HG03469 (cell line): ENCODE data around the gene CBFA2T2.
"Not testable (repeated sequence)": the region's sequence is repeated elsewhere in the genome, so short reads cannot be mapped to it uniquely, and the experiment has no call there.

Experiments used
- ATAC-seq: cut with Tn5 transposase; IDR thresholded peaks from one replicate; pipeline ENCODE4 v1.9.1; 2021; ENCODE audit warnings: mild to moderate bottlenecking, moderate library complexity, moderate number of reproducible peaks; ENCODE audit not compliant: unreplicated experiment

The CBFA2T2 gene

DNA sequence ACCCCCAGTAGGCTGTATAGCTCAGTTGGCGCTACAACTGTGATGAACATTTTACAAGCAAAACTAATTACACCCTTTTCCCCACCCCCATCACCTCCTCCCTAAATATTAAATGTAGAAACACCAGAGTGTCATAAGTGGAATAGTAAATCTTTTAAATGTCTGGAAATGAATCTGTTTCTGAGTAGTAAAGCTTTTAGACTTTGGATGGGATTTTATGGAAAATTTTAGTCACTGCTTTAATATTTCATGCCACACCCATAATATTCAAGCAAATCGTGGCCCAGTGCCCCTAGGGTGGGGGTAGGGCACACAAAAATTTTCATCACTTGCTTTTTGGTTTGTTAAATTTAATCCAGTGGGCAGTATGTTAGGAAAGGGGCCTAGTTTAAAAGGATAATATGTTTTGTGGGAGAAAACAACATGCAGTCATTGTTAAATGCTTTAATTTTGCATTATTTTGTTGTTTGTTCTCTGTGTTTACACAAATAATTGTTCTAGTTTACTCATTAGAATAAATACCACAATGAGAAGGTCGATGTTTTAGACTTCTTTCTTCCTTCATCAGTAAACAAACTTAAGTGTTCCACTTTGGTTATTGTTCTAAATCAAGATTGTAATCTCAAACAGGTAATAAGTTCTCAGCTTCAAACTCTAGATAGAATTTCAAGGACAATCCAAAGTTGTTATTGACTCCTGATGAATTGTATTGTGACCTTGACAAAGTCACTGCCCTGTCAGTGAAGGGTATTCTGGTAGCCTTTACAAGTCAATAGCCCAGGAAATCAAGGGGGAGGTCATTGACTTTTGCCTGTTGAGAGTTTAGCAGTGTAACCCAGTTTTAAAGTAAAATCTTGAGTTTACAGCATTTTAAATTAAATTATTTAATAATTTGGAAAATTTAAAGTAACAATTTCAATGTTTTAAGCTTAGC, 79.2 kb downstream of the CBFA2T2 start:
- ATAC-seq, result no peak

DNA sequence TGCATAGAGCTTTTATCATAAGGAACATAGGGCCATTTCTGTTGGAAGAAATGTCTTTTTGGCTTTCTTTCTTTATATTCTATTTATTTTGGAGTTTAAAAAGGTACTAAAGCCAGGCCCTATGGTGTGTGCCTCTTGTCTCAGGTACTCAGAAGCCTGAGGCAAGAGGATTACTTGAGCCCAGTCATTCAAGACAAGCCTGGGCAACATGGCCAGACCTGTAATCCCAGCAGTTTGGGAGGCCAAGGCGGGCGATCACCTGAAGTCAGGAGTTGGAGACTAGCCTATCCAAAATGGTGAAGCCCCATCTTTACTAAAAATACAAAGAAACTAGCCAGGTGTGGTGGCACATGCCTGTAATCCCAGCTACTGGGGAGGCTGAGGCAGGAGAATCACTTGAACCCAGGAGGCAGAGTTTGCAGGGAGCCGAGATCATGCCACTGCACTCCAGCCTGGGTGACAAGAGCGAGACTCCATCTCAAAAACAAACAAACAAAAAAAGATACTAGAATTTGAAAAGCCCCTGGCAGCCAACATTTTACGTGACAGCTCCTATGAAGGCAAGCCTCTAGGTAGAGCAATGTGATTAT, 80.0 kb downstream of the CBFA2T2 start:
- ATAC-seq, result no peak

DNA sequence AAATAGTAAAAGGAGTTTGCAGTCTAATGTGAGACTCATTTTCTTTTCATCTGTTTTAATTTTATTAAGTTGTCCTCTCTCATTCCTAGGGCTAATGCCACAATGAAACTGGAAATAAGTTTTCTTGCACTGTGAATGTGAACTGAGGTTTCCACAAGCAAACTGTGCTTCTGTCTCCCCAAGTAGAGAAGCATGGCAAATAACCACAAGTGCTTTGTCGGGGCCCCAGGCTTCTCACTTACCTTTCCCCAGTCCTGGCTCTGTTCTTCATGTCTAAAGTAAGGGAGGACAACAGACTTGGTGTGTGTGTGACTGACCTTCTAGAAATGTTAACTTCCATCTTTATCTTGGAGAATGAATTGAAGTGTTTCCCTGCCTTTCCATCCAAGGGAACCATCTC, 80.8 kb downstream of the CBFA2T2 start:
- no peak for ATAC-seq

DNA sequence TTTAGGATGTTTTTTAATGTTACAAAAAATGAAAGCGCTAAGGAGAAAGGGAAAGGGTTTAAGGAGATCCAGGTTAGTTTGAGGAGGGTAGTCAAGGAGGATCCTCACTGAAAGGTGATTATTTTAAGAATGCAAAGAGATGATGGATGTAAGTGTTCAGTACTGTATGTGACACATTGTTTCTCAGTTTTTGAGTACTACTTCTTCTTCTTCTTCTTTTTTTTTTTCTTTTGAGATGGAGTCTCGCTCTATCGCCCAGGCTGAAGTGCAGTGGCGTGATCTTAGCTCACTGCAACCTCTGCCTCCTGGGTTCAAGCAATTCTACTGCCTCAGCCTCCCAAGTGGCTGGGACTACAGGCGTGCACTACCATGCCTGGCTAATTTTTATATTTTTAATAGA, 83.4 kb downstream of the CBFA2T2 start:
- ATAC-seq, result not testable (repeated sequence)

DNA sequence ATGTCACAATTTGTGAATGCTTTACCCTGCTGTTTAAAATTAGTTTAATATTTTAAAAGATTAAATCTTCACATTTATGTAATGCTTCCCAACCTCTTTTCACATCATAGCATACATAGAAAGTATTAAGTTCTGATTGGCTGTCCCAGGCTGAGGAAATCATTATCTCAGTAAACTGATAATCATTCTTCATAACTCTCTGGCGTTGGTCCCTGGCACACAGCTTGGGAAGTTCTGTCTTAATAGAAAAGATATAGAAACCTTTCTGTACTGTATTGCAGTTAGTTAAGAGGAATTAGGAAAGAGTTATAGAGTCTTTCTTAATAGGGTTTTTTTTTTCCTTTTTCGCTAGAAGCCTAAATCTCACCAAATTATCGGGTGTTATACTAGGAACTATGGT, 85.4 kb downstream of the CBFA2T2 start:
- ATAC-seq, result no peak

DNA sequence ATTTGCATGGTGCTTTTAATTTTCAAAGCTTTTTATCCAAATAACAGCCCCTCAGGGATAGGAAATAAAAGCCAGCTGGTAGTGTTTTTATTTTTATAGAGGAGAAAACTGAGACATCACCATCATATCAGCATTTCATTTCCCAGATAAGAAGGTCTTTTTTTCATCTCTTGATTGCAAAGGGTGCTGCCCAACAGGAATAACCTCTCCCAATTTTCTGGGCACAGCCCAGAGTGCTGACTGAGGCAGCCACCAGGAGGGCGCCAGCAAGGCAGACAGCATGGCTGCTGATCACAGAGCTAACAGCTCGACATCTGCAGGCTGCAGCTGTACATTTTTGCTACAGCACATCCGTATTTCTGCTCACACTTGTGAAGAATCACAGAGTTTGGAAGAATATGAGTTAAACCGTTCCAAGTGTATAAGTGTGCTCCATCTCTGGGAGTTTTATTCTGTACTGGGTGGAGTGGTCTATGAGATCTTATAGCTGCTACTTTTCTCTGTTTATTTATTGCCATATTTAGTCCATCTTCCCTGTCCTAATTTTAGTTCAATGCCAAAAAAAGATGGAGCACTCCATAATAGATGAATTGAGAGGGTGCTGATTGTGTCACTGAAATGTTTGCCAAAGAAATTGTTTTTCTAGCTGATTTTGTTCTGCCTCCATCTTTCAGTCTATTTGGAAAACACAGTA, 86.7 kb downstream of the CBFA2T2 start:
- no peak for ATAC-seq

DNA sequence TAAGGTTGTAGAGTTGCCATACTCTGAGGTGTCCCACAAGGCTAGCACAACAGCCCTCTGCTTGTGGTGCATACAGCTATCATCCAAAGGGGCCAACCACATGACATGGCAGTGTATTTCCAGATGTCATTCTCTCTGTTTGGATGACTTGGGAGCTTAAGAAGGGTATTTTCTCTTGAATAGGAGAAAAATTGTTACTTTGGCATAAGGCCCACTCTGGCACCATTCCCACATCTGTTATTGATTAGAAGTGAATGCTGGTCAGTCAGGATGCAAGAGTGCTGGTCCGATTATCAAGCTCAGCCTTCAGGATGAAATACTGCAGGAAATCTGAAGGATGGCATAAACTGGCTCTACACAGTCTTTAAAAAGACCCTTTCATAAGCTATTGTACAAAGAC, 88.6 kb downstream of the CBFA2T2 start:
- ATAC-seq, result no peak

DNA sequence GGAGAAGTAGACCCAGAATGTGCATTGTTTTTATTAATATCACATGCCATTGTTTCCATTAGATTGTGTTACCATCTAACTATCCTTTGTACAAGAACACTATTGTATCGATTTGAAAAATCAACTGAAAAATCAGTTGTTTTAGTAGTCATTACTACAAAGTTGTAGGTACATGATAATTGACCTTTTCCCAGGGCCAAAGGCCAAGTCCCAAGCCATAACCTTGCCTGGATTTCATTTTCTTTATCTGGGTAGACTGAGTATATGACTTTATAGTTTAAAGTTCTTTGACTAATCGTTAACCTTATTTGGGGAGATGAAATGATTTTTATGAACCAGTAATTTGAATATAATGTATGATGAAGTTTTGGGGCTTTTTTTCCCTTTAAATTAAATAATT, 93.2 kb downstream of the CBFA2T2 start:
- ATAC-seq, result no peak

DNA sequence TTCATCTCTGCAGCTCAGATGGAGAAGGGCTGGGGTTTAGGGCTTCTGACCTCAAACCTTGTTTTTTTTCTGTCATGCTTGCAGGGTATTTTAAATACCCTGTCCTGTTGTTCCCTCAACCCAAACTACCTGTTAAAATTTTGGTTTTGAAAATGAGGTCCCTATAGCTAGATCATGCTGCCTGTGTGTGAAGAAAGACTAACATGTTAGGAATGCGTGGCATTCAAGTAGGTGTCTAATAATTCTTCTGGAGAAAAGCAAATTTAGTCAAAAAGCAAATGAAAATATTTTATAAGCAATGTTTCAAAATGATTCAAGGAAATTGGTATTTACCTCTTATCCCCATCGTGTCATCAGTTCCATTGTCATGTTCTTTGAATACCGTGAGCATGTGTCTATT, 95.1 kb downstream of the CBFA2T2 start:
- no peak for ATAC-seq

DNA sequence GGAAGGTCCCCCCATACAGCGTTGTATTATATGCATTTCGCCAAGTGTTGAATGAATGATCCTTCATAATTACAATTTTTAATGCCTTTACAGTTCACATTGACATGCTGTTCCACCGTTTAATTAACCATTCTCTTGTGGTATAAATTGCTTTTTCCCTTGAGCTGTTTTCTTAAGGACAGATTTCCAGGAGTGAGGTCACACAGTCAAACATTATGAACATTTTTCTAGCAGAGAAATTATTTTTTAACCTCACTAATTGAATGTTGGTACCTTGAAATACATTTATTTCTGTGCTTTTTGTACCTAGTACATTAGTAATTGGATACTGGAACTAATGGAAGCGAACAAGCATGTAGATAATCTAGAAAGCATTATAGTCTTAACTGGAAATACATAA, 95.5 kb downstream of the CBFA2T2 start:
- no peak for ATAC-seq

DNA sequence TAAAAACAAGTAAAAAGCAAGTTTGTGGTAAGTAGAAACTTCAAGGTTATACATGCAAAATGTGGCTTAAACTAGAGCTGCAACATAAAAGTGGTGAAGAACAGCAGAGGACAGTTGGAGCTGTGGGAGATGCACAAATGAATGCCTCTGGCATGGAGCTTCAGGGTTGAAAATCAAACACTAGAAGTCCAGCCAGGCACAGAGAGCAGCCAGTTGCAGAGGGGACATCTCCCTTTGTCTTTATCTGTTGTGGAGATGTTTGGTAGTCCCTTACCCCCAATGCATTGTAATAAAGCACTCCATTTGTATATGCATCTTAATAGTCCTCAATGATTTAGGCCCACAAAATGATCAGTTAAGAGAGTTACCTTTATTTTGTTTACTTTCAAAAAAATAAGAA, 99.2 kb downstream of the CBFA2T2 start:
- no peak for ATAC-seq

DNA sequence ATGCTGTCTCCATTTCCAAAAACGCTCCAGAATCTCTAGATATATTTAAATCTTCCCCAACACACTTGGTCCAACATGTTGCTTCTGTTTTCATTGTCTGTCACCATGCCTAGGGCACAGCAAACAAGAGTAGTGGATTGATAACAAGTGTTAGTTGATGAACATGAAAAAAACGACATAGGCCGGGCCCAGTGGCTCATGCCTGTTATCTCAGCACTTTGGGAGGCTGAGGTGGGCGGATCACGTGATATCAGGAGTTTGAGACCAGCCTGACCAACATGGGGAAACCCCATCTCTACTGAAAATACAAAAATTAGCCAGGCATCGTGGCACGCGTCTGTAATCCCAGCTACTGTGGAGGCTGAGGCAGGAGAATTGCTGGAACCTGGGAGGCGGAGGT, 102.0 kb downstream of the CBFA2T2 start:
- not testable (repeated sequence) for ATAC-seq

DNA sequence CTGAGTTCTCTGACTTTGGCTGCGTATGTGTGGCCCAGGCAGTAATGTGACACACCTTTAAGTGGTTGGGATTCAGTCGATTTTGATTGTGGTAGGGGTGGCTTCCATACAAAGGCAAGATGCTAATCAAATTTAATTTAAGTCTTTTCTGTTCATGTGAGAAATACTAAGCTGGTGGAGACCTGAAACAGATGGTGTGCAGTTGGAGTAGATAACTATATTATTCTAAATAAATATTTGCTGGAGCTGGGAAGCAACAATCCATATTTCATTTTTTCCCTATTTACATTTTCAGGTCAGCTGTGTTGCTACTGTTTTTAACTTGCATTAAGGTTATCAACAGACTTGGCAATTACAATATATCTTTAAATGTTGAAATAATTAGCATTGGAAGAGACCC, 104.8 kb downstream of the CBFA2T2 start:
- no peak for ATAC-seq

DNA sequence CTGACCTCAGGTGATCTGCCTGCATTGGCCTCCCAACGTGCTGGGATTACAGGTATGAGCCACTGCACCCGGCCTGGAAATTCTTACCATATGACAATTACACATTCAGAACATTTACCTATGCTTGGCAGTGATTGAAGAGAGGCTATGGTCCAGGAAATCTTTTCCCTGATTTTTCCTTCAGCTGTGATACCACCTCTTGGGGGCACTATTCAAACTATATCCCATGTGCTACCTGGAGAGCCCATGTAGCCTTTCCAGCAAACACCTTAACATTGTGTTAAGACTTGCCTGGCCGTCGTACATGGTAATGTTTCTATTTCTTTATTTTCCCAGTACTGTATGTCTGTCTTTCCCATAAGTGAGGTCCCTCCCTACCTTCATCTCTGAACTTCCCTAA, 110.5 kb downstream of the CBFA2T2 start:
- no peak for ATAC-seq

DNA sequence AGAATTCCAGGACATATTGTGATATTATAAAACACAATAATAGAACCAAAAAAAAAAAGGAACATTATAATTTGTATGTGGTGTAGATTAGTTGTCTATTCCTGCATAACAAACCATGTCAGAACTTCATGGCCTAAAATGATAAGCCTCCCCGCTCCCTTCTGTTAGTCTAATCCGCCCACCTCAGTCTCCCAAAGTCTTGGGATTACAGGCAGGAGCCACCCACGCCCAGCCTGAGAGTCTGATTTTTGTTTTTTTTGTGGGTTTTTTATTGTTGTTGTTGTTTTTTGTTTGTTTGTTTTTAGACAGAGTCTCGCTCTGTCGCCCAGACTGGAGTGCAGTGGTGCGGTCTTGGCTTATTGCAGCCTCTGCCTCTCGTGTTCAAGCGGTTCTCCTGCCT, 111.1 kb downstream of the CBFA2T2 start:
- no peak for ATAC-seq

DNA sequence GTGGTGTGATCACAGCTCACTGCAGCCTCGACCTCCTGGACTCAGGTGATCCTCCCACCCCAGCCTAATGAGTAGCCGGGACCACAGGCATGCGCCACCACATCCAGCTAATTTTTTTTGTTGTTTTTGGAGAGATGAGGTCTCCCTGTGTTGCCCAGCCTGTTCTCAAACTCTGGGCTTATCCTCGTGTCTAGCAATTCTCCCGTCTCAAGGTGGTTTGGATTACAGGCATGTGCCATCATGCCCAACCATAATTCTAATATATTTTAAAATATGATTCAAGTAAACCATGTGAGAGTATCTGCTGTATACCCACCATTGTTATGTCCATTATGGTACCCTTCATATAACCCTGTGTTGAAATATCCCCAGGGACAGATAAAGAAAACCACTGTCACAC, 112.0 kb downstream of the CBFA2T2 start:
- ATAC-seq, result no peak

DNA sequence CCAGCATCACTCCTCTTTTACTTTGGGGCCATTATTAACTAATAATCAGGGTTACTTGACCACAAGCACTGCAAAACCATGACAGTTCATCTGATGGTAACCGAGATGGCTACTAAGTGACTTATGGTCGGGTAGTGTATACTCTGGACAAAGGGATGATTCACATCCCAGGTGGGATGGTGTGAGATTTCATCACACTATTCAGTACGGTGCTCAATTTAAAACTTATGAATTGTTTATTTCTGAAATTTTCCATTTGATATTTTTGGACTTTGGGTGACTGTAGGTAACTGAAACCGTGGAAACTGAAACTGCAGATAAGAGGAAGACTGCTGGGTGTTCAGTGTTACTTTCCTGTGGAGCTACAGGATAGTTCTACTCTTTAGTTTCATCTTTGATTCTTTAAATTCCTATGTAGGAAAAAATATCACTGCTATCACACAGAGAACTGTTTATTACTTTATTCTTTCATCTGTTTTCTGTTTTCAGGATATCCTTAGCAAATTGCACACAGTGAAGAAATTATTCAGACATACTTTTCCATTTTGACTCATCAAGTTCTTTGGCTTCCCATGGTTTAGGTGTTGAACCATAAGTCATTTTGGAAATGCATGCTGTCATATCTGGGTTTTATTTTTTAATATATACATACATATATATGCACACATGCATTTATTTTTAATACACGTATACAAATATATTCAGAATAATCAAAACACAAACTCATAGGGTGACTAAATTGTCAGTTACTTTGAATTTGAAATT, 113.1 kb downstream of the CBFA2T2 start:
- no peak for ATAC-seq

DNA sequence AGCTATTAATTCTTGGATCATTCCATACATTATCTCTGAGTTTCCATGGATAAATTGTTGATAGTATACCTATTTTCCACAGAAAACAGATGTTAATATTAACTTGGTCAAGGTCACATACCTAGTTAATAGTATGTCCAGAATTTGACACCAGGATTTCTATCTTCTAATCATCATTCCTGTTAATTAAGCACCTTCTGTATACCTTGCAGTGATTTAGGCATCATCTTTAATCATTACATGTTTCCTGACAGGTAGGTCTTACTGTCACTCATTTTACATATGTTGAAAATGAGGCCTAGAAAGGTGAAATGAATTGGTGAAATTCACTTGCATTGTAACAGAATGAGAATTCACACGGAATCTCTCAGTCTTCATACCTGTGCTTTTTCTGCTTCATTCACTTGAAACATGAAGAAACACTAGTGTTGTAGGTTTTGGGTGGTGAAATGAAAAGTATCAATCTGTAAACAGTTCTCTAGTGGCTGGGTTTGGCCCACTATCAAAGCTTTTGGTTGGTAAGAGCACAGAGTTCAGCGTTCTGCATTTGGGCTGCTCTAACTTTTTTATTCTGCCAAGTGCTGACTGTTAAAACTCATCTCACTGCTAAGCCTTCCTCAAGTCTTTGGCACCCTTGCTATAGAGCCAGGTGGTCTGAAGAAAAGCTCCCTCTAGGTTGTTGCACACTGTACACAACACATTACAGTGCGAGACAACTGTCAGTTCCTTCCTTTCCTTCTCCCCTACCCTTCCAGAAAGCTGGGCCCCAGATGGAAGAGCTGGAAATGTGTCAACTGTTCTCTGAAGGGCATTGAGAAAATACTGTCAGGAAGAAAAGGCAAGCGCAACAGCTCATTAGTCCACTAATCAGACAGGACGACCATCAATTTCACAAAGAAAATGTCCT, 114.4 kb downstream of the CBFA2T2 start:
- no peak for ATAC-seq

DNA sequence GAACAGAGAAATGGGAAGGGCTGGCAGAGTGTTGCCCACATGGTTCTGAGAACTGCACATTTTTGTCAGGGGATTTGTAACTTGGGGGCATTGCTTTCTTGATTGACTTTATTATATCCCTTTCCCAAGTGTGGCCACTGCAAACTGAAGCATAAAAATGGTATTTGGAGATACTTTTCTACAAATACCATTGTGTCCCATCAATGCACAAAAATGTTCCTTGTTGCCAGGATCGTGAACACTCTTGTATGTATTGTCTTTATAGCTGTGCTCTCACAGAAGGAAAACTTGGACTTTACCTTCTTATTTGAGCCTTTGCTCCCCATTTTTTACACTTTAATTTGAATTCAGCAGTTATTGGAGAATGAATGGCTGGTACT, 115.1 kb downstream of the CBFA2T2 start:
- no peak for ATAC-seq

DNA sequence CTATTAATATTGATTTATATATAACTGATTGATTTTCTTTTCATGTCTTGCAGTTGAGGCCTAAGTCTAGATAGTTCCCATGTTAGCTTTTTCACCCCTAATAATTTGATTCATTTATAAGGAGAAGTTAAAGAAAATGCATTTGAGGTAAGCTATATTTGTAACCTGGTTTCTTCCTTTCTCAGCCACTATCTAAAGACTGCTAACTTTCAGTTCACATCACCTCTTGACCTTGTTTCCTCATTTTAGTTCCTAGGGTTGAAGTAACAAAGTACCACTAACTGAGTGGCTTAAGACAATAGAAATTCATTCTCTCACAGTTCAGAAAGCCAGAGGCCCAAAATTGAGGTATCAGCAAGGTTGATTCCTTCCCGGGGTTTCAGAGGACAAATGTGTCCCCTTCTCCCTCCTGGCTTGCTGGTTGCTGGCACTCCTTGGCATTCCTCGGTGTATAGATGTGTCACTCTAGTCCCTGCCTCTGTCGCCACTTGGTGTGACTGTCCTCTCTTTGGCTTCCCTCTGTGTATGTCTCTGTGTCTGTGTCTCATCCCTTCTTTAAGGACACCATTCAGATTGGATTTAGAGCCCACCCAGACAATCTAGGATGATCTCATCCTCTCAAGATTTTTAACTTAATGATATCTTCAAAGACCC, 116.3 kb downstream of the CBFA2T2 start:
- ATAC-seq, result peak; percentile 47
